Adrenal gland (tissue), 12 donors: ENCODE results near the gene GGT6. TPM values are rescaled to one million over a fixed set of nuclear protein-coding genes. Genes with fewer than 3 reads are reported as not detected.
A peak's percentile ranks its signal among the peaks of the same experiment; 100 is the strongest.
"Not testable (repeated sequence)": the region's sequence is repeated elsewhere in the genome, so short reads cannot be mapped to it uniquely, and the experiment has no call there.

Experiments used
- DNase-seq, 7 donors: peaks; one replicate each; pipeline ENCODE4 v3.0.0-alpha.2; 2019 to 2020
- H3K27ac ChIP-seq, 5 donors: fragments of 200-600 bp; sonication (generic) in 4 of 5; 1 replicate in 3 of 5; 2 replicates in 2 of 5; pipeline versions ENCODE4 v1.5.1 to v1.8.0; 2016 to 2020; ENCODE audit warnings: mild to moderate bottlenecking in 1 of 5
- H3K27me3 ChIP-seq: fragments of 200-600 bp; 2 replicates; pipeline ENCODE4 v1.8.0; 2021
- H3K36me3 ChIP-seq, 2 donors: fragments of 200-600 bp; replicated peaks in 1 of 2; 1 replicate in 1 of 2; 2 replicates in 1 of 2; pipeline versions ENCODE4 v1.5.1 to v1.8.0; 2018 to 2022
- H3K4me1 ChIP-seq, 2 donors: fragments of 200-600 bp; replicated peaks in 1 of 2; 1 replicate in 1 of 2; 2 replicates in 1 of 2; pipeline versions ENCODE4 v1.5.1 to v1.8.0; 2018 to 2021
- H3K4me3 ChIP-seq, 4 donors: fragments of 200-600 bp; sonication (generic) in 3 of 4; one replicate each; pipeline ENCODE4 v1.5.1; 2016 to 2018
- H3K9me3 ChIP-seq, 3 donors: fragments of 200-600 bp; sonication (generic) in 1 of 3; replicated peaks in 1 of 3; 1 replicate in 2 of 3; 2 replicates in 1 of 3; pipeline versions ENCODE4 v1.5.1 to v1.8.0; 2016 to 2021
- CTCF ChIP-seq, 6 experiments: fragments of 450-650 bp in 4 of 6; fragments of 200-600 bp in 2 of 6; sonication (generic) in 1 of 6; IDR thresholded peaks; 1 replicate in 5 of 6; 2 replicates in 1 of 6; pipeline versions ENCODE4 v1.5.1 to v1.8.0; 2016 to 2021; ENCODE audit warnings: antibody characterized with exemption in 6 of 6, mild to moderate bottlenecking in 2 of 6, moderate library complexity in 1 of 6
- POLR2A ChIP-seq, 2 donors: fragments of 450-650 bp; IDR thresholded peaks; one replicate each; pipeline ENCODE4 v1.6.1; 2017; ENCODE audit warnings: antibody characterized with exemption in 2 of 2, mild to moderate bottlenecking in 2 of 2, moderate library complexity in 1 of 2
- WGBS, 4 donors: extraction: QIAGEN DNeasy Blood & Tissue Kit in 2 of 4; methylation state at CpG; one replicate each; pipeline versions ENCODE4 v1.1.5 to v1.1.7; 2013 to 2017; 5-methylcytosine and 5-hydroxymethylcytosine counted together
- intact Hi-C, 2 donors: fragments of 100-400 bp; cut with DNase I; formaldehyde crosslinking; loops; one replicate each; pipeline versions ENCODE4 v1.14.1 to v1.15.0; 2022 to 2023
- polyA plus RNA-seq, 3 donors: library from polyadenylated mRNA; stranded (reverse); fragments of 200-250 nt in 2 of 3; fragments of 350-450 nt in 1 of 3; fragmentation: Illumina TruSeq in 1 of 3; extraction: RNeasy Lipid Tissue Mini Kit (QIAGEN cat#74804) in 1 of 3; gene quantifications; one replicate each; pipeline ENCODE4 v1.2.3, GENCODE V29; 2013 to 2014
- total RNA-seq, 9 donors: library from RNA; depleted of rRNA in 4 of 9; stranded (reverse); fragments of >200 nt in 4 of 9; fragments of 120-200 nt in 1 of 9; fragmentation: NEBNext Ultra II Directional in 1 of 9; extraction: Animal tissue kit (Norgen Biotek cat#: 25700) in 1 of 9; gene quantifications; one replicate each; pipeline versions ENCODE4 v1.1.0 to v1.2.4, GENCODE V29; 2013 to 2023
- donor health status: healthy with polysubstance abuse.
- donor health status: Bipolar disorder and iron deficiency.
- donor health status: DM: yes; HTN: yes; CAD: no.
- donor health status: DM: no; HTN: no; CAD: no.
- donor health status: DM: no; HTN: no; CAD: no.
- donor health status: DM: yes; HTN: yes; CAD: no.

Gene GGT6
- total and polyA plus RNA-seq, 12 donors = 0.06 to 4.2 (median 0.88) TPM

GRCh38 chr17:4597975-4598374 is 37.6 kb upstream of the GGT6 start:
- no peak overlapping the region for H3K27ac ChIP-seq
- no peaks in the 10 kb centered on the region for H3K36me3 ChIP-seq
- no peaks in the 10 kb centered on the region for H3K9me3 ChIP-seq
- H3K27me3 ChIP-seq = no peaks in the 10 kb centered on the region
- DNase-seq = no peak
- intact Hi-C loops = no loop called here
- TF ChIP-seq CTCF (IDR thresholded peaks at IDR 0.05) (no peak), POLR2A (IDR thresholded peaks at IDR 0.05) (no peak)
- H3K4me1 ChIP-seq = peaks cover 0 to 6% of the 10 kb centered on the region in 2 donors
- 86 to 90% (median 89%) methylated on average over 12 to 13 of the region's 13 CpGs for WGBS, 4 donors
- no peak overlapping the region for H3K4me3 ChIP-seq

GRCh38 chr17:4596636-4597380 is 36.4 kb upstream of the GGT6 start:
- intact Hi-C loops = no loop called here
- H3K4me3 ChIP-seq = no peak overlapping the region
- WGBS, 4 donors = 89 to 94% (median 91%) methylated on average over 21 to 36 of the region's 36 CpGs
- H3K27ac ChIP-seq = no peak overlapping the region
- DNase-seq = no peak
- no peaks in the 10 kb centered on the region for H3K9me3 ChIP-seq
- no peaks in the 10 kb centered on the region for H3K27me3 ChIP-seq
- H3K36me3 ChIP-seq = no peaks in the 10 kb centered on the region
- TF ChIP-seq CTCF (IDR thresholded peaks at IDR 0.05) = no peak
- TF ChIP-seq POLR2A (IDR thresholded peaks at IDR 0.05) = no peak
- H3K4me1 ChIP-seq = peaks cover 0 to 6% of the 10 kb centered on the region in 2 donors

DNA sequence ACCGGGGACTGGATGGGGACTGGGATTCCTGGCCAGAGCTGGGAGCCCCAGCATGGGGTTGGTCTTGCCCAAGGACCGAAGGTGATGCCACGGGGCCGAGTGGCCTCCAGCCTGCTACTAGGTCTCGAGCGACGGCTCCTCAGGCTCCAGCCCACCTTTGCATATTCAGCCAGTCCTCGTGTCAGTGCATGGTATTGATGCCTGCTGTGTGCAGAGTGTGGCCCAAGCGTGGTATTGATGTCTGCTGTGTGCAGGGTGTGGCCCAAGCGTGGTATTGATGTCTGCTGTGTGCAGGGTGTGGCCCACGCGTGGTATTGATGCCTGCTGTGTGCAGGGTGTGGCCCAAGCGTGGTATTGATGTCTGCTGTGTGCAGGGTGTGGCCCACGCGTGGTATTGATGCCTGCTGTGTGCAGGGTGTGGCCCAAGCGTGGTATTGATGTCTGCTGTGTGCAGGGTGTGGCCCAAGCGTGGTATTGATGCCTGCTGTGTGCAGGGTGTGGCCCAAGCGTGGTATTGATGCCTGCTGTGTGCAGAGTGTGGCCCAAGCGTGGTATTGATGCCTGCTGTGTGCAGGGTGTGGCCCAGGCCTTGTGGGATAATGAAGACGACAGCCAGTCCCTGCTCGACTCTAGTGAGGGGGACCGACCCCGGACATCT is 35.4 kb upstream of the GGT6 start:
- H3K27me3 ChIP-seq, DNase-seq, H3K4me1 ChIP-seq, H3K4me3 ChIP-seq, intact Hi-C loops, H3K27ac ChIP-seq, H3K9me3 ChIP-seq, H3K36me3 ChIP-seq: not testable (repeated sequence)
- 91 to 96% (median 92%) methylated on average over 7 to 22 of the region's 23 CpGs for WGBS, 4 donors

DNA sequence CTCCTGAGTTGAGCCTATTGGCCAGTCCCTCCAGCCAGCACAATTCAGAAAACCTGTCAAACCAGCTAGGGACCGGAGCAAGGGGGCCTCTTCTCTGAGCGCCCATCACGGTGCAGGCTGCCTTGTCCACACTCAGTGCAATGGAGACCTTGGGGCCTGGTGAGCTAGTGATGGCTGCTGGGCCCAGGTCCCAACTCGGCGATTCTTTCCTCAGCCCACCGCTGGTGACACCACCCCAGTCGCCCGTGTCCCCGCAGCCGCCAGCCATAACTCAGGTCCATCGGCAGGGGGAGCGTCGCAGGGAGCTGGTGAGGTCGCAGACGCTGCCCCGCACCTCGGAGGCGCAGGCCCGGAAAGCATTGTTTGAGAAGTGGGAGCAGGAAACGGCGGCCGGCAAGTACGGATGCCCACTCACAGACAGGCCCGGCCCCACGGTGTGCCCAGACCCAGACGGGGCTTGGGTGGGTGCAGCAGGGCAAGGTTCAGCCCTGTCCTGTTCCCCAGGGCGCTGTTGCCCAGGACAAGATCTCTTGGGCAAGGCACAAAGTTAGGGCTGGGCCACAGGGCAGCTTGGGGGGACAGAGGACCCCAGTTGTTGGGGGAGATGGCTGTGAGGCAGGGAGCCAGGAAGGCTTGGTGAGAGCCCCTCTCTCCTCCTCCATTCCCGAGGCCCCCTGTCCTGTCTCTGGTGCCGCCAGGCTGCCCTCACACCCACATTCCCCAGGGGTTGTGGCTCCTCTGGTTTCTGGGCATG is 34.7 kb upstream of the GGT6 start:
- H3K27ac ChIP-seq = no peak overlapping the region
- DNase-seq = peak in 1 of 7 donors; percentile 25
- TF ChIP-seq CTCF (IDR thresholded peaks at IDR 0.05) = peak in 4 of 6 experiments; percentile 12 to 25 (median 15)
- TF ChIP-seq POLR2A (IDR thresholded peaks at IDR 0.05) = no peak
- H3K27me3 ChIP-seq = no peaks in the 10 kb centered on the region
- no peaks in the 10 kb centered on the region for H3K36me3 ChIP-seq
- no peak overlapping the region for H3K4me3 ChIP-seq
- intact Hi-C loops = no loop called here
- no peaks in the 10 kb centered on the region for H3K9me3 ChIP-seq
- peaks cover 0 to 6% of the 10 kb centered on the region in 2 donors for H3K4me1 ChIP-seq
- 52 to 71% (median 70%) methylated on average over 5 to 29 of the region's 29 CpGs for WGBS, 4 donors
